ENCODE measurements around the gene SMAD3.

The SMAD3 gene

DNA sequence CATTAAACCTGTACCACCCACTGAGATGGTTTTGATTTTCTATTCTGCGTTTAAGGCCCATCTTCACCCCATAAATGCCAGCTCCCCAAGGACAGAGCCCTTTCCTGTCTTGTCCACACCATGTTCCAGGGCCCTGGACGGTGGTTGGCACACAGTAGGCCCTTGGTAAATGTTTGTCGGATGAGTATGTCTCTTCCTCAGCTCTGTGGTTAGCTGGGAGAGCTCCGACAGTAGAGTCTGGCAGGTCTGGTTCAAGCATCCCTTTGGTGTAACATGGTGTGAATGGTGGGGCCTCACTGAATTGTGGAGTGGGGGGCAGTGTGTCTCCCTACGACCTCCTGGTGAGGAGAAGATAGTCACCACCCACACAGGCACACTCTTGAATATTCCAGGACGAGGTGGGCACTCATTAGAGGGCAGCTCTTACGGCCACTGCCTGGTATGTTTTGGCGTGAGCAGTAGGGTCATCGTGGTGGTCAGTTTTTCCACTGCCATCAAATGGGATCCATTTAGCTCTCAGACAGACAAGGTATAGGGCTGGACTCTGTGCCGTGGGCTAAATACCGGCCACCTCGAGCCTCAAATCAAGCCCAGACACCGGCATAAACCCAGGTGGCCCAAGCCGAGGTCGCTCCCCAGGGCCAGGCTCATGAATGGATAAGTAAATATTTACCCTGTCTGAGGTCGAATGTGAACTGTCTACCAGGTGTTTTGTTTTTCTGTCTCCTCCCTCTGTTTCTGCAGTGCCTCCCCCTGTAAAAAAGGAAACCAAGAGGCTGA, 61.3 kb downstream of the SMAD3 start:
- TF ChIP-seq, protein P1, sequence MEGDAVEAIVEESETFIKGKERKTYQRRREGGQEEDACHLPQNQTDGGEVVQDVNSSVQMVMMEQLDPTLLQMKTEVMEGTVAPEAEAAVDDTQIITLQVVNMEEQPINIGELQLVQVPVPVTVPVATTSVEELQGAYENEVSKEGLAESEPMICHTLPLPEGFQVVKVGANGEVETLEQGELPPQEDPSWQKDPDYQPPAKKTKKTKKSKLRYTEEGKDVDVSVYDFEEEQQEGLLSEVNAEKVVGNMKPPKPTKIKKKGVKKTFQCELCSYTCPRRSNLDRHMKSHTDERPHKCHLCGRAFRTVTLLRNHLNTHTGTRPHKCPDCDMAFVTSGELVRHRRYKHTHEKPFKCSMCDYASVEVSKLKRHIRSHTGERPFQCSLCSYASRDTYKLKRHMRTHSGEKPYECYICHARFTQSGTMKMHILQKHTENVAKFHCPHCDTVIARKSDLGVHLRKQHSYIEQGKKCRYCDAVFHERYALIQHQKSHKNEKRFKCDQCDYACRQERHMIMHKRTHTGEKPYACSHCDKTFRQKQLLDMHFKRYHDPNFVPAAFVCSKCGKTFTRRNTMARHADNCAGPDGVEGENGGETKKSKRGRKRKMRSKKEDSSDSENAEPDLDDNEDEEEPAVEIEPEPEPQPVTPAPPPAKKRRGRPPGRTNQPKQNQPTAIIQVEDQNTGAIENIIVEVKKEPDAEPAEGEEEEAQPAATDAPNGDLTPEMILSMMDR (IDR thresholded peaks at IDR 0.05; ENCODE audit: insufficient read depth, low read length, poor library complexity, severe bottlenecking), result no peak

DNA sequence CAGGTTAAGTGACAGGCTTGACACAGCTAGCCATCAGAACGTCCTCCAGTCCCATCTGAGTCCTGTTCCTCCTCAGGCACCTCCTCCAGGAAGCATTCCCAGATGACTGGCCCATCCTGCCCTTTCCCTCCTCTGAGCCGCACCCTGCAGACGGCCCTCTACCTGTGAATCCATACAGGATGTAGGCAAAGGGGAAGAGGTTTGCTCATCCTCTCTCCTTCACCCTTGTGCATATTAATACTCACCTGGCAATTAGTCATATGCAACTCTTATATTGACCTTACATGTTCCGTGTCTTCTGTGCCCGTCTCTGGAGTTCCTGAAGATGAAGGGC, 61.9 kb downstream of the SMAD3 start:
- H3K36me3 ChIP-seq (ENCODE audit: control insufficient read depth, insufficient read depth, low read length), result no peaks in the 10 kb centered on the region; the same call in 1 of the 2 replicates
- H3K27me3 ChIP-seq (replicated peaks; ENCODE audit: control insufficient read depth, insufficient read depth, low read length), result no peaks in the 10 kb centered on the region
- TF ChIP-seq, protein P1 (IDR thresholded peaks at IDR 0.05; ENCODE audit: insufficient read depth, low read length, poor library complexity, severe bottlenecking), result no peak
- no peak overlapping the region for H3K4me3 ChIP-seq (replicated peaks; ENCODE audit: low read depth, low read length)
- DNase-seq (ENCODE audit: extremely low read depth, insufficient read length), result no peak

More for the DNA sequence above, 61.3 kb downstream of the SMAD3 start:
- Histone ChIP-seq H3K36me3 (ENCODE audit: control insufficient read depth, insufficient read depth, low read length) (no peaks in the 10 kb centered on the region; the same call in 1 of the 2 replicates), H3K4me3 (replicated peaks; ENCODE audit: low read depth, low read length) (no peak overlapping the region), H3K27me3 (replicated peaks; ENCODE audit: control insufficient read depth, insufficient read depth, low read length) (no peaks in the 10 kb centered on the region)
- DNase-seq (ENCODE audit: extremely low read depth, insufficient read length), result no peak

DNA sequence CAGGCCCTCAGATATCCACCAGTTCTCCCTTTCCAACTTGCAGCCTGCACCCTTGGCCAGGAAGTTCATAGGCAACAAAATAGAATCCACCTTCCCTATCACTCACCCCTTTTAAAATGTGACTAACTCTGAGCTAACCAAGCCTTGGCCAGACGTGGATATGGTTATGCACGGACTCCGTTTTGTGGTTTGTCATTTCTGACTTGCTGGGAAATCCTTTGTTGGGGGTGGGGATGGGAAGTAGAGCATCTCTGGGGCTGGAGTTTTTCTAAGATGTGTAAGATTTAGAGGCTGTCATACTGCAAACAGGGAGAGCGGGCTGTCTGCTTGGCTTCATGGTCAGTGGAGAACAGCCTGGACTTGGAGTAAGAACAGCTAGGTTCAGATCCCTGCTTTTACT, 62.6 kb downstream of the SMAD3 start:
- Histone ChIP-seq H3K27me3 (replicated peaks; ENCODE audit: control insufficient read depth, insufficient read depth, low read length) (no peaks in the 10 kb centered on the region), H3K36me3 (ENCODE audit: control insufficient read depth, insufficient read depth, low read length) (no peaks in the 10 kb centered on the region; the same call in 1 of the 2 replicates), H3K4me3 (replicated peaks; ENCODE audit: low read depth, low read length) (no peak overlapping the region)
- no peak for DNase-seq (ENCODE audit: extremely low read depth, insufficient read length)
- TF ChIP-seq, protein P1 (IDR thresholded peaks at IDR 0.05; ENCODE audit: insufficient read depth, low read length, poor library complexity, severe bottlenecking), result no peak

DNA sequence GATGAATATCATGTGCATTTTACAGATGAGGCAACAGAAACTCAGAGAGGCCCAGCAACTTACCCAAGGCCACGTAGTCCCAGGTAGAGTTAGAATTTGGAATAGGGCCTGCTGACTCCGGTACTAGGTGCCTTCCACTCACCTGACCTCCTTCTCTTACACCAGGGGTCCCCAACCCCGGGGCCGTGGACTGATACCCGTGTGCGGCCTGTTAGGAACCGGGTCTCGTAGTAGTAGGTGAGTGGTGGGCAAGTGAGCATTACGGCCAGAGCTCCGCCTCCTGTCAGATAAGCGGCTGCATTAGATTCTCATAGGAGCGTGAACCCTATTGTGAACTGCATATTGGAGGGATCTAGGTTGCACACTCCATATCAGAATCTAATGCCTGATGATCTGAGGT, 64.8 kb downstream of the SMAD3 start:
- H3K4me3 ChIP-seq (replicated peaks; ENCODE audit: low read depth, low read length), result no peak overlapping the region
- TF ChIP-seq, protein P1 (IDR thresholded peaks at IDR 0.05; ENCODE audit: insufficient read depth, low read length, poor library complexity, severe bottlenecking), result no peak
- H3K27me3 ChIP-seq (replicated peaks; ENCODE audit: control insufficient read depth, insufficient read depth, low read length), result no peaks in the 10 kb centered on the region
- no peaks in the 10 kb centered on the region for H3K36me3 ChIP-seq (ENCODE audit: control insufficient read depth, insufficient read depth, low read length)
- no peak for DNase-seq (ENCODE audit: extremely low read depth, insufficient read length)

DNA sequence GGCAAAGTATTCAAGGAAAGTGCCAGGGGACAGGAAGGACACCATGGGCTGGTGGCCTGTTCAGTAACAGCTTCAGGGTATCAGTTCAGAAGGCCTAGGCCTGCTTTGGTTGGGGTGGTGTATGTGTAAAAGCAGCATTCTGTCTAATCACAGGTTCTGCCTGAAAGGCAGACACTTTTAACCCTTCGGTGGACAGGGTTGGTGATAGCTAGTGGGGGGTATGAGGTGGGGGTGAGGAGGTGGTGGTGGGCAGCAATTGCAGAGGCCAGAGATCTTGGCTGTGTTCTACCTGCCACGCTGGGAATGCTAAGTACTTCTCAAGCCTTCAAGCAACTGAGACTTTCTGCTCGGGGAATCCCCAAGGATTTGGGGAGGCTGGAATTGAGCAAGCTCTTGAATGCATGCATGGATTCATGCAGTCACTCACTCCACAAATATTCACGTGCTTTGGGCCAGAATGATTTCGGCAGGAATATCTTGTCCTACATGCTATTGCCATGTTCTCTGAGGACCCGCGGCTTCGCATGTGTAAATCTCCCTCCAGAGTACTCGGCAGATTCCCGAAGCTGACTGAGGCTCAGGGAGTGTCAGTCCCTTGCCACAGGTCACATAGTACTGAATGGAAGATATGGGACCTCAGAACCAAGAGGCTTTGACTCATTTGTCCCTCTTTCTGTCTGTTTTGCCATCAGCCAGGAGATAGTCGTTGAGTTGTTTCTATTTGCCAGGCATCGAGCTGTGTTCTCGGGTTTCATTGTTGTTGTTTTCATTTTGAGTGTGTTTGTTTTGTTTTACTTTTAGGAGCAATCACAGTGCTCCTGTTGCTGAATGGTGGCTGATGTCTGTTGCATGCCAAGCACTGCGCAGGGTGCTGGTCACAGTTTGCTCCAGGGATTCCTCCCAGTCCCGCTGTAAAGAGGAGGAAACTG, 65.5 kb downstream of the SMAD3 start:
- Histone ChIP-seq H3K4me3 (replicated peaks; ENCODE audit: low read depth, low read length) (no peak overlapping the region), H3K36me3 (ENCODE audit: control insufficient read depth, insufficient read depth, low read length) (no peaks in the 10 kb centered on the region), H3K27me3 (replicated peaks; ENCODE audit: control insufficient read depth, insufficient read depth, low read length) (no peaks in the 10 kb centered on the region)
- TF ChIP-seq, protein P1 (IDR thresholded peaks at IDR 0.05; ENCODE audit: insufficient read depth, low read length, poor library complexity, severe bottlenecking), result no peak
- no peak for DNase-seq (ENCODE audit: extremely low read depth, insufficient read length)

Measured in GM06990 (cell line).